Gastroesophageal sphincter (tissue), 4 donors: ENCODE measurements around the gene RPL32. TPM values are rescaled to one million over a fixed set of nuclear protein-coding genes. Genes with fewer than 3 reads are reported as not detected.
"Not testable (repeated sequence)": the region's sequence is repeated elsewhere in the genome, so short reads cannot be mapped to it uniquely, and the experiment has no call there.

Experiments used
- ATAC-seq: fragments of 150-250 bp; one replicate; pipeline ENCODE4 v1.9.1; 2016; ENCODE audit warnings: mild to moderate bottlenecking, moderate library complexity
- H3K27ac ChIP-seq, 4 donors: fragments of 200-600 bp; sonication (generic) in 3 of 4; 1 replicate in 3 of 4; 2 replicates in 1 of 4; pipeline ENCODE4 v1.5.1; 2016 to 2019
- H3K27me3 ChIP-seq: fragments of 200-600 bp; sonication (generic); one replicate; pipeline ENCODE4 v1.5.1; 2019
- H3K36me3 ChIP-seq, 2 donors: fragments of 200-600 bp; sonication (generic); one replicate each; pipeline ENCODE4 v1.5.1; 2019; ENCODE audit warnings: control low read depth in 1 of 2
- H3K4me1 ChIP-seq, 3 donors: fragments of 200-600 bp; sonication (generic); 1 replicate in 2 of 3; 2 replicates in 1 of 3; pipeline ENCODE4 v1.5.1; 2016 to 2019; ENCODE audit warnings: control low read depth in 2 of 3
- H3K4me3 ChIP-seq, 2 donors: fragments of 200-600 bp; sonication (generic); one replicate each; pipeline ENCODE4 v1.5.1; 2019; ENCODE audit warnings: mild to moderate bottlenecking in 1 of 2, moderate library complexity in 1 of 2
- H3K9me3 ChIP-seq, 3 donors: fragments of 200-600 bp; sonication (generic); one replicate each; pipeline ENCODE4 v1.5.1; 2017 to 2019; ENCODE audit warnings: control low read depth in 2 of 3
- CTCF ChIP-seq, 4 experiments: fragments of 200-600 bp in 2 of 4; fragments of 450-650 bp in 2 of 4; sonication (generic) in 1 of 4; IDR thresholded peaks; one replicate each; pipeline ENCODE4 v1.5.1; 2017 to 2019; ENCODE audit warnings: antibody characterized with exemption in 4 of 4, mild to moderate bottlenecking in 2 of 4, moderate library complexity in 2 of 4
- EP300 ChIP-seq: sonication (generic); formaldehyde crosslinking; IDR thresholded peaks from one replicate; pipeline ENCODE4 v1.6.1; 2017; ENCODE audit warnings: antibody characterized with exemption, mild to moderate bottlenecking
- POLR2A ChIP-seq, 2 donors: fragments of 450-650 bp; IDR thresholded peaks; one replicate each; pipeline ENCODE4 v1.6.1; 2017; ENCODE audit warnings: antibody characterized with exemption in 2 of 2, mild to moderate bottlenecking in 2 of 2, moderate library complexity in 1 of 2
- POLR2AphosphoS5 ChIP-seq: sonication (generic); formaldehyde crosslinking; IDR thresholded peaks from one replicate; pipeline ENCODE4 v1.6.1; 2017; ENCODE audit warnings: antibody characterized with exemption
- WGBS, 2 donors: methylation state at CpG; one replicate each; pipeline ENCODE4 v1.1.5; 2018; ENCODE audit warnings: low coverage in 1 of 2; 5-methylcytosine and 5-hydroxymethylcytosine counted together
- total RNA-seq, 4 donors: library from RNA; depleted of rRNA; stranded (reverse); fragments of >200 nt; gene quantifications; one replicate each; pipeline ENCODE4 v1.1.0, GENCODE V29; 2016

The RPL32 gene
- total RNA-seq, 4 donors from 2014 or later: 679 to 924 (median 775) TPM

- no peak for TF ChIP-seq CTCF (IDR thresholded peaks at IDR 0.05)
- no peak for TF ChIP-seq POLR2A (IDR thresholded peaks at IDR 0.05)
- no peak for TF ChIP-seq POLR2AphosphoS5
- no peak for TF ChIP-seq EP300
- H3K27me3 ChIP-seq: no peaks in the 10 kb centered on the region
- no peak overlapping the region for H3K4me3 ChIP-seq
- H3K27ac ChIP-seq: no peak overlapping the region
- H3K36me3 ChIP-seq: no peaks in the 10 kb centered on the region
- no peak for ATAC-seq
- peaks cover 0 to 22% (median 0%) of the 10 kb centered on the region in 3 donors for H3K4me1 ChIP-seq
- no CpG with 5 or more reads among the region's 4 CpGs for WGBS, 2 donors
- no peaks in the 10 kb centered on the region for H3K9me3 ChIP-seq
Observed at GRCh38 chr3:12885583-12885930, 44.2 kb upstream of the RPL32 start.

GRCh38 chr3:12884790-12885582 is 43.6 kb upstream of the RPL32 start:
- Histone ChIP-seq H3K4me3 (no peak overlapping the region), H3K4me1 (peaks cover 0 to 22% (median 0%) of the 10 kb centered on the region in 3 donors), H3K9me3 (no peaks in the 10 kb centered on the region), H3K36me3 (no peaks in the 10 kb centered on the region), H3K27ac (peak overlapping the region in 2 of 4 donors; percentile 79 to 82), H3K27me3 (no peaks in the 10 kb centered on the region)
- no peak for ATAC-seq
- TF ChIP-seq CTCF (IDR thresholded peaks at IDR 0.05): no peak
- no peak for TF ChIP-seq POLR2A (IDR thresholded peaks at IDR 0.05)
- TF ChIP-seq POLR2AphosphoS5: no peak
- TF ChIP-seq EP300: no peak
- WGBS, 2 donors: 88 to 94% methylated on average over 8 to 14 of the region's 20 CpGs

GRCh38 chr3:12884186-12884680 is 42.9 kb upstream of the RPL32 start:
- H3K4me3 ChIP-seq: no peak overlapping the region
- peak overlapping the region; percentile 15 to 83 (median 80) for H3K27ac ChIP-seq
- TF ChIP-seq CTCF (IDR thresholded peaks at IDR 0.05): no peak
- peak; percentile 41 for TF ChIP-seq POLR2AphosphoS5
- TF ChIP-seq POLR2A (IDR thresholded peaks at IDR 0.05): no peak
- TF ChIP-seq EP300: no peak
- peak; percentile 92 for ATAC-seq
- WGBS, 2 donors: 20 to 54% methylated on average over 1 to 10 of the region's 15 CpGs
- peaks cover 0 to 22% (median 0%) of the 10 kb centered on the region in 3 donors for H3K4me1 ChIP-seq
- no peaks in the 10 kb centered on the region for H3K36me3 ChIP-seq
- no peaks in the 10 kb centered on the region for H3K9me3 ChIP-seq
- H3K27me3 ChIP-seq: no peaks in the 10 kb centered on the region

GRCh38 chr3:12882336-12883310 is 41.3 kb upstream of the RPL32 start:
- no peaks in the 10 kb centered on the region for H3K36me3 ChIP-seq
- 75 to 98% methylated on average over 2 to 7 of the region's 62 CpGs for WGBS, 2 donors
- no peak overlapping the region for H3K4me3 ChIP-seq
- H3K27me3 ChIP-seq: no peaks in the 10 kb centered on the region
- ATAC-seq: no peak
- TF ChIP-seq CTCF (IDR thresholded peaks at IDR 0.05): no peak
- TF ChIP-seq EP300: no peak
- no peak for TF ChIP-seq POLR2AphosphoS5
- TF ChIP-seq POLR2A (IDR thresholded peaks at IDR 0.05): no peak
- no peaks in the 10 kb centered on the region for H3K9me3 ChIP-seq
- H3K4me1 ChIP-seq: peaks cover 0 to 22% (median 0%) of the 10 kb centered on the region in 3 donors
- H3K27ac ChIP-seq: no peak overlapping the region

GRCh38 chr3:12881858-12882257 is 40.5 kb upstream of the RPL32 start:
- 83 to 97% methylated on average over 3 to 5 of the region's 12 CpGs for WGBS, 2 donors
- H3K4me1 ChIP-seq: peaks cover 0 to 22% (median 0%) of the 10 kb centered on the region in 3 donors
- not testable (repeated sequence) for ATAC-seq

More at GRCh38 chr3:12881858-12882257, 40.5 kb upstream of the RPL32 start:
- H3K4me3 ChIP-seq, H3K27me3 ChIP-seq, H3K9me3 ChIP-seq, H3K27ac ChIP-seq, H3K36me3 ChIP-seq: not testable (repeated sequence)
